GM19468 (cell line): ENCODE measurements around the gene LCE1D.

Source experiments
- ATAC-seq: cut with Tn5 transposase; IDR thresholded peaks from one replicate; pipeline ENCODE4 v1.9.1; 2021; ENCODE audit warnings: mild to moderate bottlenecking, moderate library complexity, moderate number of reproducible peaks; ENCODE audit not compliant: unreplicated experiment; ENCODE audit errors: extremely low read depth

The LCE1D gene, protein sequence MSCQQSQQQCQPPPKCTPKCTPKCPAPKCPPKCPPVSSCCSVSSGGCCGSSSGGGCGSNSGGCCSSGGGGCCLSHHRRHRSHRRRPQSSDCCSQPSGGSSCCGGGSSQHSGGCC

GRCh38 chr1:152796421-152796820 lies at the start of gene LCE1D:
TSS of gene LCE1D (plus strand) at chr1:152796721. CDS start at chr1:152797795, 1,074 bp downstream.
- ATAC-seq: no peak

- ATAC-seq: no peak
Measured at GRCh38 chr1:152747831-152748230, 48.7 kb upstream of the LCE1D start.

DNA sequence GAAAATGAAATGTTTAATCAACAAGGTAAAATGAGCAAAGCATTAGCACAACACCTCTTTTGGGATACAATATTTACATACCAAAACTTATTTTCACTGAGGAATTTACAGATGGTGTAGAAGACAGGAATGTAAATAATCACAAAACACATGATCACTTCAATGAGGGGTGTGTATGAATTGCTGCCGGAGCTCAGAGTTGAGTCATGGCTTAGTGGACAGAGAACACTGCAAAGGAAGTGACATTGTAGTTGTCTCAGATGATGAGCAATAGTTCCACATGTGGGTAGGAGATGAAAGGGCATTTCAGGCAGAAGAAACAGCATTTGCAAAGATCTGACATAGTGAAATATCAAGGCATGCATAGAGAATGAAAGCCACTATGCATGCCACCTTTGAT lies 44.3 kb upstream of the LCE1D start:
- no peak for ATAC-seq

DNA sequence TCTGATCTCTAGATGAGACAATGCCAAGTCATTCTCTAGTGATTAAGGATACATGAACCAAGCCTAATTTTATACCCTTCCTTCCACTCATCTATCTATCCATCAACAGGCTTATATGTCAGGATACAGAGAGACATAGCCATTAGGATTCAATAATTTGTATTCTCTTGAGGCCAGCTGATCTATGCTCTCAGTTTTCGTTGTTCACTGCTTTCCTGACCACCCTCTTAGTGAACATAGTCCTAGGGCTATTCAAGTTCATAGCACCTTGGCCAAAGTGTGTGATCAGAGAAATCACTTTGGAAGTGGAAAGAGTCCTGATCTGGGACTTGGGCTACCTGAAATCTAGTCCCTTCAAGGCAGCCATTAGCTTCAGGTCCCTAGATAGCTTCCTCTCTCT lies 42.9 kb upstream of the LCE1D start:
- no peak for ATAC-seq

- no peak for ATAC-seq
Measured at GRCh38 chr1:152756872-152757271, 39.6 kb upstream of the LCE1D start.

- no peak for ATAC-seq
Measured at GRCh38 chr1:152757747-152758146, 38.8 kb upstream of the LCE1D start, which contains the start of gene KPRP. TSS of gene KPRP (plus strand) at chr1:152758025. CDS start at chr1:152759589, 1,564 bp downstream.

DNA sequence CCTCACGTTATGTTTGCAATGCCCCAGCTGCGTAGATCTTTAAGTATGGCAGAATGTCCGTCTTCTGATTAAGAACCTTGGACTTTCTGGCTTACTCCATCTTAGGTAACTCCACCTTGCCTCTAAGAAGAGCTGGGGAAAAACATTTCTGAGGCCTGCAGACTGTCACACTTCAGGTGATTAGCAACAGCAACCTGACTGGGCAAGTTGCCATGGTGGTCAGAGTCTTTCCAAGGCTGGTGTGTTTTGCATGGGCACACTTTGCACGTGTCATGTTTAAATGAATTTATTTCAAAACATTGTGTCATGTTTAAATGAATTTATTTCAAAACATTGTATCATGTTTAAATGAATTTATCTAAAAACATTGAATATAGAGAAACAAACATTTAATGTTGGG lies 37.9 kb upstream of the LCE1D start:
- no peak for ATAC-seq

DNA sequence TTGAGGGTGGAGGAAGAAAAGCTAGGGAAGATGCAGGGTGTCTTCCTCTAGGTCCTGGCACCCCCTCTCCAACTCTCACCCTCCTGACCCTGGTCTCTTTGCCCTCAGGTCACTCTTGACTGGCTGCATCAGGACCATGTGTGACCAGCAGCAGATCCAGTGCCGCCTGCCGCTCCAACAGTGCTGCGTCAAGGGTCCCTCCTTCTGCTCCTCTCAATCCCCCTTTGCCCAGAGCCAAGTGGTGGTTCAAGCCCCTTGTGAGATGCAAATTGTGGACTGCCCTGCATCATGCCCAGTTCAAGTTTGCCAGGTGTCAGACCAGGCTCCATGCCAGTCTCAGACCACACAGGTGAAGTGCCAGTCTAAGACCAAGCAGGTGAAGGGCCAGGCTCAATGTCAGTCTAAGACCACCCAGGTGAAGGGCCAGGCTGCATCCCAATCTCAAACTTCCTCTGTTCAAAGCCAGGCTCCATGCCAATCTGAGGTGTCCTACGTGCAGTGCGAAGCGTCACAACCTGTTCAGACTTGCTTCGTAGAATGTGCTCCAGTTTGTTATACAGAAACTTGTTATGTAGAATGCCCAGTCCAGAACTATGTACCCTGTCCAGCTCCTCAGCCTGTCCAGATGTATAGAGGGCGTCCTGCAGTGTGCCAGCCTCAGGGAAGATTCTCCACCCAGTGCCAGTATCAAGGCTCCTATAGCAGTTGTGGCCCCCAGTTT lies 36.9 kb upstream of the LCE1D start:
- ATAC-seq: no peak

DNA sequence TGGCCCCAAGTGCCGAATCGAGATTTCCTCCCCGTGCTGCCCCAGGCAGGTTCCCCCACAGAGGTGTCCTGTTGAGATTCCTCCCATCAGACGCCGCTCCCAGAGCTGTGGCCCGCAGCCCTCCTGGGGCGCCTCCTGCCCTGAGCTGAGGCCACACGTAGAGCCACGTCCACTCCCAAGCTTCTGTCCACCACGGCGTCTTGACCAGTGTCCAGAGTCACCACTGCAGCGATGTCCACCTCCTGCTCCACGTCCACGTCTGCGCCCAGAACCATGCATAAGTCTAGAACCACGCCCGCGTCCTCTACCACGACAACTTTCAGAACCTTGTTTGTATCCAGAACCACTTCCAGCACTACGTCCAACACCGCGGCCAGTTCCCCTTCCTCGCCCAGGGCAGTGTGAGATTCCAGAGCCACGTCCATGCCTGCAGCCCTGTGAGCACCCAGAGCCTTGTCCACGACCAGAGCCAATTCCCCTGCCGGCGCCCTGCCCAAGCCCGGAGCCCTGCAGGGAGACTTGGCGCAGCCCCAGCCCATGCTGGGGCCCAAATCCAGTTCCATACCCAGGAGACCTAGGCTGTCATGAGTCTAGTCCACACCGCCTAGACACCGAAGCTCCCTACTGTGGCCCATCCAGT lies 35.9 kb upstream of the LCE1D start:
- ATAC-seq: no peak

GRCh38 chr1:152761609-152762213 lies 34.8 kb upstream of the LCE1D start:
- ATAC-seq: no peak

- no peak for ATAC-seq
Measured at GRCh38 chr1:152768847-152769533, 27.5 kb upstream of the LCE1D start.

GRCh38 chr1:152770411-152770810 lies 26.1 kb upstream of the LCE1D start:
- no peak for ATAC-seq

DNA sequence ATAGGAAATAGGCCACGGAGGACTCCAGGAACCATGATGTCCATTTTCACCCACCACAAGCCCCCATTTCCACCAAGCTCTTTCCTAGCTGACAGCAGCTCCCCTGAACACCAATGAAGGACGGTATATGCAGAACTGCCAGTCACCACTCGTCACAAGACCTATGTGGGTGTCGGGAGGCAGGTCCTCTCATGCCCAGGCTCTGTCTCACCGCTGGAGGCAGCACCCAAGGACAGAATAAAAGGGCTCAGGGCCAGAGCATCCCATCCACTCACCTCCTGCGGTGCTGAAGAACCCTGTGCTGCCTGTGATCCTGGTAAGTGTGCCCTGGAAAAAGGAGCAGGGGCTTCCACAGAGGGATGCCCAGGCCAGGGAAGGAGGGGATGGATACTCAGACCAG lies 21.6 kb upstream of the LCE1D start, which contains the start of gene LCE1F:
LCE1F (plus strand) TSS at position 266 of the 400 bp plus-strand sequence. CDS start 1,232 bp downstream, outside the sequence.
- ATAC-seq: no peak

DNA sequence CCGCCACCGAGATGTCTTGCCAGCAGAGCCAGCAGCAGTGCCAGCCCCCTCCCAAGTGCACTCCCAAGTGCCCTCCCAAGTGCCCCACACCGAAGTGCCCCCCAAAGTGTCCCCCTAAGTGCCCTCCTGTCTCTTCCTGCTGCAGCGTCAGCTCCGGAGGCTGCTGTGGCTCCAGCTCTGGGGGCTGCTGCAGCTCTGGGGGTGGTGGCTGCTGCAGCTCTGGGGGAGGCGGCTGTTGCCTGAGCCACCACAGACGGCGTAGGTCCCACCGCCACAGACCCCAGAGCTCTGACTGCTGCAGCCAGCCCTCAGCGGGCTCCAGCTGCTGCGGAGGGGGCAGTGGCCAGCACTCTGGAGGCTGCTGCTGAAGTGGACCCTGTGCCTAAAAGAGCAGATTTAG lies 20.2 kb upstream of the LCE1D start:
- ATAC-seq: no peak

- no peak for ATAC-seq
Measured at GRCh38 chr1:152777510-152778137, 18.9 kb upstream of the LCE1D start.

DNA sequence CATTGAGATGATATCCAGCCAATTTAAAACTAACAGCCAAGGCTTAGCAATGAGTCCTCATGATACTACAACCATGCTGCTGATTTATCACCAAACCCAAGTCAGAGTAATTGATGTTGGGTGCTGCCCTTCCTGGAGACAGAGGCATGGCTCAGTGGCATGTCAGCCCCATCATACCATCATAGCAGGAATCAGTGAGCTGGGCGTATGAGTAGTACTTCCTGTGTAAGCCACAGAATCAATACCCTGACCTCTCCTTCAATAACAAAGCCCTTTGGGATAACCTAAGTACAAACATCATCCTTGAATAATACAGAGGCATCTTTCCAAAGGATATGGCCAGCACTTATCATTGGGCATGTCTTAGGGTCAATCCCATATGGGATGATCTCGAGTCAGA lies 13.4 kb upstream of the LCE1D start:
- ATAC-seq: no peak

DNA sequence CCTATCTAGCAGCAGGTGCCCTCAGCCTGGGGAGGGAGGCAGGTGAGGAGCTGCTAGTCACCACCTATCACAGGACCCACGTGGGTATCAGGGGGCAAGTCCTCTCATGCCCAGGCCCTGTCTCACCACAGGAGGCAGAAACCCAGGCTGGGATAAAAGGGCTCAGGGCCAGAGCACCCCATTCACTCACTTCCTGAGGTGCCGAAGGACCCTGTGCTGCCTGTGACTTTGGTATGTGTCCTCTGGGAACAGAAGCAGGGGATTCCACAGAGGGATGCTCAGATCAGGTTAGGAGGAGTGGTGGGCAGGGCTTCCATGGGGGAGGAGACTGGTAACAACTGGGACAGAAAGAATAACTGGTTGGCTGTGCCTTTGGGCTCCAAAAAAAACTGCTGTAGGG lies 10.4 kb upstream of the LCE1D start, which contains the start of gene LCE1E:
LCE1E (plus strand) TSS at position 181 of the 400 bp plus-strand sequence. CDS start 1,043 bp downstream, outside the sequence.
- no peak for ATAC-seq

DNA sequence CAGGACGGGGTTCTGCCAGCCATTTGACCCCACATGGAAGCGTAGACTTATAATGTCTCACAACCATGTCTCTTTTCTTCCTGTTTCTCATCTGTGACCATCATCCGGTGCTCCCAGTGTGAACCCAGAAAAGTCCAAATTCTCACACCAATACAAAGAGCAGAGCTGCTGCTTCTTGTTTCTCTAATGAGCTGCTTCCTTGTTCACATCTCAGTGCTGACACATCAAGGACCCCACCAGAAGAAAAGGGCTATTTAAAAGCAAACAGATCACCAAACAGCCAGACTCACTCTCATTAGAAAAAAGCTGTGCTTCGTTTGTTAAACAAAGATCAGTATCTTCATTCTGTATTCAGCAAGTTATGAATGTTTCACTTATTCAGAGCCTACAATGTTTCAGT lies 835 bp upstream of the LCE1D start:
- no peak for ATAC-seq

- ATAC-seq: no peak
Measured at GRCh38 chr1:152801333-152801732, 4.8 kb downstream of the LCE1D start.

DNA sequence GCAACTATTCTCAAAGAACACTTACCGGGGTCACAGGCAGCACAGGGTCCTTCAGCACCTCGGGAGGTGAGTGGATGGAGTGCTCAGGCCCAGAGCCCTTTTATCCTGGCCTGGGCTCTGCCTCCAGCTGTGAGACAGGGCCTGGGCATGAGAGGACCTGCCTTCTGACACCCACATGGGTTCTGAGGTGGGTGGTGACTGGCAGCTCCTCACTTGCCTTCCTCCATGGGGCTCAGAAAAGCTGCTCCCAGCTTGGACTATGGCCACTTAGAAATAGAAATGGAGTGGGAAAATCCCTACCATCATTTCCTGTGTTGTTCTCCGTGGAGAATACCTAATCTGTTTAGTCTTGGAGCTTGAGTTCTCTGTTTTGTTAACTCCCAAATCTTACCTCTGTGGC lies 10.1 kb downstream of the LCE1D start, which contains the start of gene LCE1C:
LCE1C (minus strand) TSS at position 76 of the 400 bp plus-strand sequence. CDS start 1,173 bp downstream, outside the sequence.
- no peak for ATAC-seq
